Sigmoid colon (tissue), 3 donors: ENCODE measurements around the gene SRD5A1.

Source experiments
- CTCF ChIP-seq, 4 experiments: fragments of 450-650 bp in 3 of 4; fragments of 200-600 bp in 1 of 4; IDR thresholded peaks; one replicate each; pipeline ENCODE4 v1.5.1; 2016 to 2019; ENCODE audit warnings: antibody characterized with exemption in 4 of 4, mild to moderate bottlenecking in 3 of 4, moderate library complexity in 2 of 4
- POLR2A ChIP-seq, 2 donors: fragments of 450-650 bp; IDR thresholded peaks; one replicate each; pipeline ENCODE4 v1.6.1; 2016; ENCODE audit warnings: antibody characterized with exemption in 2 of 2, mild to moderate bottlenecking in 2 of 2, moderate library complexity in 2 of 2

GRCh38 chr5:6721442-6721841 is 88.2 kb downstream of the SRD5A1 start:
- TF ChIP-seq CTCF (IDR thresholded peaks at IDR 0.05) (no peak), POLR2A (IDR thresholded peaks at IDR 0.05) (no peak)
